Measurements from ENCODE around the gene AR.
"Not testable (repeated sequence)": the region's sequence is repeated elsewhere in the genome, so short reads cannot be mapped to it uniquely, and the experiment has no call there.

- TF ChIP-seq, protein P1, sequence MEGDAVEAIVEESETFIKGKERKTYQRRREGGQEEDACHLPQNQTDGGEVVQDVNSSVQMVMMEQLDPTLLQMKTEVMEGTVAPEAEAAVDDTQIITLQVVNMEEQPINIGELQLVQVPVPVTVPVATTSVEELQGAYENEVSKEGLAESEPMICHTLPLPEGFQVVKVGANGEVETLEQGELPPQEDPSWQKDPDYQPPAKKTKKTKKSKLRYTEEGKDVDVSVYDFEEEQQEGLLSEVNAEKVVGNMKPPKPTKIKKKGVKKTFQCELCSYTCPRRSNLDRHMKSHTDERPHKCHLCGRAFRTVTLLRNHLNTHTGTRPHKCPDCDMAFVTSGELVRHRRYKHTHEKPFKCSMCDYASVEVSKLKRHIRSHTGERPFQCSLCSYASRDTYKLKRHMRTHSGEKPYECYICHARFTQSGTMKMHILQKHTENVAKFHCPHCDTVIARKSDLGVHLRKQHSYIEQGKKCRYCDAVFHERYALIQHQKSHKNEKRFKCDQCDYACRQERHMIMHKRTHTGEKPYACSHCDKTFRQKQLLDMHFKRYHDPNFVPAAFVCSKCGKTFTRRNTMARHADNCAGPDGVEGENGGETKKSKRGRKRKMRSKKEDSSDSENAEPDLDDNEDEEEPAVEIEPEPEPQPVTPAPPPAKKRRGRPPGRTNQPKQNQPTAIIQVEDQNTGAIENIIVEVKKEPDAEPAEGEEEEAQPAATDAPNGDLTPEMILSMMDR (IDR thresholded peaks at IDR 0.05): not testable (repeated sequence)
- TF ChIP-seq EZH2 (IDR thresholded peaks at IDR 0.05; ENCODE audit: borderline replicate concordance, insufficient read depth, low read depth, low read length, poor library complexity, severe bottlenecking): not testable (repeated sequence)
Measured at GRCh38 chrX:67637293-67637692, 93.5 kb downstream of the AR start.

All from B cell (primary cell).